Skin of body (tissue), 2 donors: ENCODE results near the gene GPATCH2L. TPM values are rescaled to one million over a fixed set of nuclear protein-coding genes. Genes with fewer than 3 reads are reported as not detected.

Source experiments
- DNase-seq: peaks from one replicate; lab custom pipeline; 2025; lab: John Stamatoyannopoulos, UW
- total RNA-seq: library from RNA; depleted of rRNA; stranded (reverse); fragments of >200 nt; gene quantifications from one replicate; pipeline ENCODE4 v1.2.3, GENCODE V29; 2014

GPATCH2L gene
- total RNA-seq, 1 donor from 2014 or later: 48.9 TPM

GRCh38 chr14:76256545-76256944 lies 104.8 kb downstream of the GPATCH2L start:
- no peak for DNase-seq

DNA sequence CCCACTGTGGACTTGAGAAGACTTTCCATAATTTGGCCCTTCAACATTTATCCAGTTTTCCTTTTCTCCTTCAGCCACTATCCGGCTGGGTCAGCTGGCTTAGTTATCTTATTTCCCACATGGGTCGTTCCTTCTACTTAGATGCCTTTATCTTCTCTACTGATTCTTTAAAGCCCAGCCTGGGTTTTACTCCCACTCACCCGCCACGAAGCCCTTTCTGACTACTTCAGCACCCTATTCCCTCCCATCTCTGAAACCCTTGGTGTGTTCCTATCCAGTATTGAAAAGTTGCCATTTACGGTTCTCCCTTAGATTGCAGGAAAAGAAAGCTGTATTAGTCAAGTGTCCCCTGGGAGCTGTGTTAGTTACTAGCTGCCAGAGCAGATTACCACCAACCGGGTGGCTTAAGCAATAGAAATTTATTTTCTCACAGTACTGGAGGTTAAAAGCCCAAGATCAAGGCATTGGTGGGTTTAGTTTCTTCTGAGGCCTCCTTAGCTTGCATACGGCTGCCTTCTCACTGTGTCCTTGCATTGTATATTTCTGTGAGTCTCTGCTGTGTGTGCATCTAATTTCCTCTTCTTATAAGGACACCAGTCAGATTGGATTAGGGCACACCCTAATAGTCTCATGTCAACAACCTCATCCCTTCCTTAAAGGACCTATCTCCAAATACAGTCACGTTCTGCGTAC lies 105.5 kb downstream of the GPATCH2L start:
- DNase-seq: no peak

GRCh38 chr14:76257842-76258397 lies 106.2 kb downstream of the GPATCH2L start:
- no peak for DNase-seq

DNA sequence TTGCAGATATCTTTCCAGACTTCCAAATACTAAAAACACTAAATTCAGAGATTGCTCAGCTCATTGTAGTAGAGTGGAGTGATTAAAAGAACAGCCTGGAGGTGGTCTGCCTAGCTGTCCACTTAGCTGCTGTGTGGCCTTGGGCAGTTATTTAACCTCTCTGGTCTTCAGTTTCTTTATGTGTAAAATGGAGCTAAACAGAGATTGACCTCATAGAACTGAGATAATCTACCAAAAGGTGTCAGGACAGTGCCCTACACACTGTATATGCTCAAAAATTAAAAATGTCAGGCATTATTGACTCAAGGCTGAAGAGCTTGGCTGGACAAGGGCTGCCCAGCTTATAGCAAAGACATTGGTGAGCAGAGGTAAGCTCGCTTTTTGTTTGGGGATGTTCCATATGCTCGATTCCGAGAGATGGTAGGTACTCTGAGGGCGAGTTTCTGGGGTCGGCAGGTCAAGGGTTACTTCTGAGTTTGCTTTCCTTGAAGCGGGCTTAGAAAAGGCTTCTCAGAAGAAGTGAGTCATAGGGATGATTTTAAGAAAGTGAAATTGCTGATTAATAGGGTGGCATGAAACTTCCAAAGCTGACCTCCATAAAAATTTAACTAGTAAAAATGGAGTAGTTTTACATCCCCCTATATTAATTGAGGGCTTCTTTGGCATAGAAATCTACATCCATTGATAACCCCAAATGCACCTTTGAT lies 107.5 kb downstream of the GPATCH2L start:
- no peak for DNase-seq

GRCh38 chr14:76260749-76261148 lies 109.0 kb downstream of the GPATCH2L start:
- no peak for DNase-seq

GRCh38 chr14:76261371-76261811 lies 109.7 kb downstream of the GPATCH2L start:
- no peak for DNase-seq

DNA sequence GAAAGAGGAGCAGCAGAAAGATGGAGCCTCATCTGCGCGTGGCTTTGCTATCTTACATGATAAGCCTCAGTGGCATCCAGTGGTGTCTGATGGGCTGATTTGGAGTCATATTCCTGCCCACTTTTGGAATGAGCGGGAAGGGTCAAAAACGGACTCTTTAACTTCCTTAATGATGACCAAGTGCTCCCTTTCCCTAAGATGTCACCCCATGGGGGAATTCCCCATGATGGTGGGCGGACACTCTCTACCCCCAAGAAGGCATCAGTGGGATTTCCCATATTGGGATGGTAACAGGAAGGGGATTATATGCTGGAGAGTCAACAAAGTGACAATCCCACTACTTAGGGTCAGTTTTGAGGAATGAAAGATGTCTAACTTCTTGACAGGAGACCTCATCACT lies 110.9 kb downstream of the GPATCH2L start:
- DNase-seq: no peak

Other genes starting within 250 kb of the GPATCH2L start
- gene TGFB3, start 169.9 kb upstream of the GPATCH2L start, total RNA-seq: 45.2 TPM
- gene IFT43, start 166.2 kb upstream of the GPATCH2L start, total RNA-seq: 24.9 TPM
- 0.59 TPM for gene ESRRB, start 224.2 kb downstream of the GPATCH2L start, total RNA-seq